ENCODE measurements around the gene TBC1D24. TPM values are rescaled to one million over a fixed set of nuclear protein-coding genes. Genes with fewer than 3 reads are reported as not detected.

The TBC1D24 gene
- total RNA-seq, 2 experiments from 2014 or later, result 36.1 to 38.2 TPM

DNA sequence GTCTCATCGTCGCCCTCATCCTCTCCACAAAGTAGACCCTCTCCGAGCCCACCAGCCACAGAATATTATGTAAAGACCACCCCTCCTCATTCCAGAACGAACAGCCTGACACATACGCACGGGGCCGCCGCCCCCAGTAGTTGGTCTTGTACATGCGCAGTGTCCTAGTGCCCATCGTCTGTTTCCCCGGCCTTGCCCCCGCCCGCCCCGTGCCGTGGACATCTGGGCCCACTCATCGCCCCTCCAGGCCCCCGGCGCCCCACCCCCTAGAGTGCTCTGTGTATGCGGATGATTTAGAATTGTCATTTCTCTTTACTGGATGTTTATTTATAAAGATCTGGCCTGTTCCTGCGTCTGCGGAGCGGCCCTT is 44.8 kb downstream of the TBC1D24 start:
- CTCF ChIA-PET, result no interaction called here
- POLR2A ChIA-PET, result interaction anchor here (0.7 to 1.7 kb wide), 5 partner anchors 11 to 45 kb away, joined by 3 to 23 read pairs (median 7); partner anchors contain the start of genes CEMP1, PDPK1 and TBC1D24

GRCh38 chr16:2520097-2520783 is 45.3 kb downstream of the TBC1D24 start, which contains the start of gene AMDHD2:
AMDHD2 (plus strand) TSS chr16:2520371; CDS start chr16:2520459, 88 bp downstream.
- ChIA-PET CTCF (interaction anchor here (1.0 to 1.2 kb wide), 2 partner anchors 11 to 19 kb away, joined by 3 to 5 read pairs; partner anchors contain the start of gene CEMP1), POLR2A (interaction anchor here (0.7 to 1.7 kb wide), 5 partner anchors 11 to 45 kb away, joined by 3 to 23 read pairs (median 7); partner anchors contain the start of genes CEMP1, PDPK1 and TBC1D24)

DNA sequence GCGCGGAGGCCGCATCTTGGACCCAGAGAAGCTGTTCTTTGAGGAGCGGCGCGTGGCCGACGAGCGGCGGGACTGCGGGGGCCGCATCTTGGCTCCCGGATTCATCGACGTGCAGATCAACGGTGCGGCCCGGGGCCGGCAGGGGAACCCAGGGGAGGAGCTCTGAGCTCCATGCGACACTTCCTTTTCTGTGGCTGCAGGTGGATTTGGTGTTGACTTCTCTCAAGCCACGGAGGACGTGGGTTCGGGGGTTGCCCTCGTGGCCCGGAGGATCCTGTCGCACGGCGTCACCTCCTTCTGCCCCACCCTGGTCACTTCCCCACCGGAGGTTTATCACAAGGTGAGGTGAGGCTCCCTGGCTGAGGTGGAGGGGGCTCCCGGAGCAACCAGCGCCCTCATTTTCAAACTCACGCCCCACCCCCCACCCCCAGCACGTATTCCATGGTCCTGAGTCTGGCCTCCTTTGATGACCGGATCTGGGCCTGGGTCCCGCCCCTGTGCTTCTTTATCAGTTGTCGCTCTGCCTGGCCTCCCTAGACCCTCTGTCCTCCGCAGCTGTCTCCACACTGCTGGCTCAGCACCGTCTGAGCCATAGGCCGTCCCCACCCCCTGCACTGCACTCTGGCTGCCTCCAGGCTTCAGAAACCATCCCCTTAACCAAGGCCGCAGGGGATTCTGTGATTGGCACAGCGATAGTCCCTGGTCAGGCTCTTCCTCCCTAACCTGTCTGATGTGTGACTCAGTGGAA is 46.0 kb downstream of the TBC1D24 start:
- CTCF ChIA-PET, result interaction anchor here (1.0 to 1.2 kb wide), 2 partner anchors 10 to 18 kb away, joined by 3 to 5 read pairs; partner anchors contain the start of gene CEMP1
- POLR2A ChIA-PET, result interaction anchor here (0.6 to 1.7 kb wide), 4 partner anchors 10 to 1100 kb away, joined by 6 to 23 read pairs (median 10); partner anchors contain the start of genes CEMP1 and PDPK1

- ChIA-PET POLR2A (no interaction called here), CTCF (no interaction called here)
Measured at GRCh38 chr16:2523801-2524231, 48.9 kb downstream of the TBC1D24 start.

- ChIA-PET CTCF (no interaction called here), POLR2A (no interaction called here)
Measured at GRCh38 chr16:2524339-2524938, 49.5 kb downstream of the TBC1D24 start.

GRCh38 chr16:2526135-2526534 is 51.2 kb downstream of the TBC1D24 start:
- ChIA-PET POLR2A (no interaction called here), CTCF (no interaction called here)

- POLR2A ChIA-PET, result no interaction called here
Measured at GRCh38 chr16:2527071-2527783, 52.3 kb downstream of the TBC1D24 start.

DNA sequence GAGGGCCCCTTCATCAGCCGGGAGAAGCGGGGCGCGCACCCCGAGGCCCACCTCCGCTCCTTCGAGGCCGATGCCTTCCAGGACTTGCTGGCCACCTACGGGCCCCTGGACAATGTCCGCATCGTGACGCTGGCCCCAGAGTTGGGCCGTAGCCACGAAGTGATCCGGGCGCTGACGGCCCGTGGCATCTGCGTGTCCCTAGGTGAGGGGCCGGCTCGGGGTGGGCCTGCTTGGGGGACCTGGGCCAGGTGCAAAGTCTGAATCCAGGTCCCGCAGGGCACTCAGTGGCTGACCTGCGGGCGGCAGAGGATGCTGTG is 52.8 kb downstream of the TBC1D24 start:
- ChIA-PET POLR2A (no interaction called here), CTCF (no interaction called here)

More at GRCh38 chr16:2527071-2527783, 52.3 kb downstream of the TBC1D24 start:
- CTCF ChIA-PET, result no interaction called here

DNA sequence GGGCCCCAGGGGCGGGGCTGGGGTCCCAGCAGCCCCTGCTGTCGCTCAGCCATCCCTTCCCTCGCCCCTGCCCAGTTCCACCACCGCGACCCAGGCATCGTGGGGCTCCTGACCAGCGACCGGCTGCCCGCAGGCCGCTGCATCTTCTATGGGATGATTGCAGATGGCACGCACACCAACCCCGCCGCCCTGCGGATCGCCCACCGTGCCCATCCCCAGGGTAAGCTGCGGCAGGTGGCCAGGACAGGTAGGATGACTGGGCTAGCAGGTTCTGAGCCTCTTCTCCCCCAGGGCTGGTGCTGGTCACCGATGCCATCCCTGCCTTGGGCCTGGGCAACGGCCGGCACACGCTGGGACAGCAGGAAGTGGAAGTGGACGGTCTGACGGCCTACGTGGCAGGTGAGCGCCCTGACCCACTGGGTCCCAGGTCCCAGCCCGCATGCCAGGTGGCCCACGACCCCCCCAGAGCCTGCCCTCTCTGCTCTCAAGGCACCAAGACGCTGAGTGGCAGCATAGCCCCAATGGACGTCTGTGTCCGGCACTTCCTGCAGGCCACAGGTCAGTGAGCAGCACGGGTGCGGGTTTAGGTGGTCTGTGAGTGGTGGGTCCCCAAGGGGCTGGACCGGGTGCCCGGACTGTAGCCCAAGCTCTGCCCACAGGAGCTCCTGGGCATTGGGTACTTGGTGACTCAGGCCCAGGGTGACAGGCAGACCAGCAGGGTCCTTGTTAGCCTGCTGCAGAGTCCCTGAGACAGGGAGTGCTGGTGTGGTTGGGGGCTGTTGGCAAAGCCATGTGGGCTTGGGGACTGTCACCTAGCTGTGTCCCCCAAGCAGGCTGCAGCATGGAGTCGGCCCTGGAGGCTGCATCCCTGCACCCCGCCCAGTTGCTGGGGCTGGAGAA is 53.5 kb downstream of the TBC1D24 start:
- POLR2A ChIA-PET, result no interaction called here
- CTCF ChIA-PET, result no interaction called here

DNA sequence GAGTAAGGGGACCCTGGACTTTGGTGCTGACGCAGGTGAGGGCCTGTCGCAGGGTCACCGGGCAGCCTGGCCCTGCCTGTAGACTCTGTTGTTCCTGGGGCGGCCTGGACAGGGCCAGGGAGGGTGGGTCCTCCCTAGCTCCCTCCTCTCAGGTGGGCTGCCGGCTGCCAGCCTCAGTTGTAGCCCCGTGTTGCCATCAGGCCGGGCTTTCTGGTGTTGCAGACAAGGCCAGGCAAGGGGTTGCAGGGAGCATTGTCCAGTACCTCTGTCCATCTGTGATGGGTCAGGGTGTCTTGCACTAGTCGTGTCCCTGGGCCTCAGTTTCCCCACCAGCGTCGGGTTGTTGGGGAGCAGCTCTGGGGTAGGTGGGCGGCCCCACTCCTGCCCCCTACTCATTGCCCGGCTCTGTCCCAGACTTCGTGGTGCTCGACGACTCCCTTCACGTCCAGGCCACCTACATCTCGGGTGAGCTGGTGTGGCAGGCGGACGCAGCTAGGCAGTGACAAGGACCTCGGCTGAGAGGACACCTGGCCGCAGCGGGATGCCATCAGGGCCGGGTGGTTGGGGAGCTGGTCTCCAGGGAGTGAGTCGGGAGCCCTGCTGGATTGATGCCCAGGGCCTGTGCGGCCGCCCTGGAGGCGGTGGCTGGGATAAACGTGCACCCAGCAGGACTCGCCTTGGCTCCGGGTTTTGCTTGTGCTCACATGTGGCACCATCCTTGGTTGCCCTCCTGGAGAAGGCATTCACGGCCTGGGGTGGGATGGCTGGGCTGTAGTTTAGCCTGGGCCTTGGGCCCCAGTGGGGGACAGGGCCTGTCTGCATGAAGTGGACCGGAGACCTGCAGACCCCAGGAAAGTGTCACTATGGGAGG is 54.4 kb downstream of the TBC1D24 start:
- ChIA-PET CTCF (no interaction called here), POLR2A (no interaction called here)

GRCh38 chr16:2529961-2530628 is 55.2 kb downstream of the TBC1D24 start:
- POLR2A ChIA-PET, result no interaction called here
- CTCF ChIA-PET, result no interaction called here

- ChIA-PET POLR2A (interaction anchor here (0.6 to 1.2 kb wide), 6 partner anchors 9 to 1784 kb away, joined by 3 to 13 read pairs (median 4); partner anchors contain the start of gene AMDHD2), CTCF (interaction anchor here (0.8 to 1.0 kb wide), 2 partner anchors 10 to 30 kb away, joined by 3 to 5 read pairs; partner anchors contain the start of gene AMDHD2)
Measured at GRCh38 chr16:2530629-2531318, 55.8 kb downstream of the TBC1D24 start.

DNA sequence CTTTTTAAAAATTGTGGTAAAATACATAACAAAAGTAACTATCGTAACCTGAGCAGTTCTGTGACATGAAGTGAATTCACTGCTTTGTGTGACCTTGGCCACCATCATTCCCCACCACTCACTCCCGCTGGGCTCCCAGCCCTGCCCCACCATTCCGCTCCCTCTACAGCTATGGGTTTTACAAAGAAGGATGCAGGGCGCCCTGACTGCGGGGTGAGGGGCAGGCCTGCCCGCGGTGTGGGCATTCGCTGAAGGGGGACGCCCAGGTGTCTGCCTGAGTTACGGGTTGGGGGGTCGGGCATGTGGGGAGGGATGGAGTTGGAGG is 56.4 kb downstream of the TBC1D24 start, which contains the start of gene CEMP1:
CEMP1 (minus strand) TSS at position 38 of the 325 bp plus-strand sequence. CDS start 335 bp downstream, outside the sequence.
- ChIA-PET CTCF (interaction anchor here (0.8 to 1.0 kb wide), 2 partner anchors 11 to 30 kb away, joined by 3 to 5 read pairs; partner anchors contain the start of gene AMDHD2), POLR2A (interaction anchor here (0.6 to 1.2 kb wide), 6 partner anchors 10 to 1784 kb away, joined by 3 to 13 read pairs (median 4); partner anchors contain the start of gene AMDHD2)

DNA sequence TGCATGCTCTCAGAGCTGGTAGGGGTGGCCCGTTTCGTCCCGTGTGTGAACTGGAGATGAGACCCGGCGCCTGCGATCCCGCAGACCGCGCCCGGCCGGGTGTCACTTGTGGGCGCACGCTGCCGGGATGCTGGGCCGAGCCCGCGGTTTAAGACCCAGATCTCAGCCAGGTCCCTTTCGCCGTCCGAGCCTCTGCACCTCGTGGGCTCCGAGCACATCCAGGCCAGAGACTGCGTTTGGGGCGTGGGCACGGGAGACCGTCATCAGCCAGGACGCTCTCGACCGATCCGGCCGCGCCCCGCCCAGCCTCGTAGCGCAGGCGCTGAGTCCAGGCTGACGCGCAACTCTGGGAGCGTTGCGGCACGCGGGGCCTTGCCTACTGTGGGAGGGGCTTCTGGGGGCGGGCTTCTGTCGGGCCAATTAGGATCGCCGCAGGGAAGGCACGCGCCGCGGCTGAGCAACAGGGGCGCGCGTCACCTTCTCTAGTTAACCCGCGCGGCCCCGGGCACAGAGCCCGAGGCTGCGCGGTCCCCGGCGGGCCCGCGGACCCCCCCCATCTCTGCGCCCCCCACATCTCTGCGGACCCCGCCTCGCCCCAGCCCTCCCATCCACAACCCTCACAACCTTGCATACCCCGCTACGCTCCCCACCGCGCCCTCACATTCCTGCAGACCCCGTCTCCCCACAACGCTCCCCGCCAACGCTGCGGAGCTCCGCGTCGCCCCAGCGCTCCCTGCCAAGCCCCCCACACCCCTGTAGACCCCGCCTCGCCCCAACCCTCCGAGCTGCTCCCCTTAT is 57.0 kb downstream of the TBC1D24 start:
- POLR2A ChIA-PET, result interaction anchor here (0.7 to 1.7 kb wide), 6 partner anchors 11 to 325 kb away, joined by 3 to 23 read pairs (median 6); partner anchors contain the start of genes AMDHD2 and ATP6V0C
- CTCF ChIA-PET, result interaction anchor here (0.8 to 1.3 kb wide), 4 partner anchors 11 to 336 kb away, joined by 3 to 5 read pairs (median 4); partner anchors contain the start of gene AMDHD2

- POLR2A ChIA-PET, result interaction anchor here (0.6 to 1.7 kb wide), 4 partner anchors 7 to 18 kb away, joined by 4 to 23 read pairs (median 8); partner anchors contain the start of genes AMDHD2 and ATP6V0C
- CTCF ChIA-PET, result interaction anchor here (1.0 to 1.3 kb wide), 2 partner anchors 18 to 335 kb away, joined by 3 to 4 read pairs; no protein-coding TSS in a partner anchor
Measured at GRCh38 chr16:2532494-2533141, 57.7 kb downstream of the TBC1D24 start.
